ENCODE results near the gene IQCE.
"Not testable (repeated sequence)": the region's sequence is repeated elsewhere in the genome, so short reads cannot be mapped to it uniquely, and the experiment has no call there.

The IQCE gene

DNA sequence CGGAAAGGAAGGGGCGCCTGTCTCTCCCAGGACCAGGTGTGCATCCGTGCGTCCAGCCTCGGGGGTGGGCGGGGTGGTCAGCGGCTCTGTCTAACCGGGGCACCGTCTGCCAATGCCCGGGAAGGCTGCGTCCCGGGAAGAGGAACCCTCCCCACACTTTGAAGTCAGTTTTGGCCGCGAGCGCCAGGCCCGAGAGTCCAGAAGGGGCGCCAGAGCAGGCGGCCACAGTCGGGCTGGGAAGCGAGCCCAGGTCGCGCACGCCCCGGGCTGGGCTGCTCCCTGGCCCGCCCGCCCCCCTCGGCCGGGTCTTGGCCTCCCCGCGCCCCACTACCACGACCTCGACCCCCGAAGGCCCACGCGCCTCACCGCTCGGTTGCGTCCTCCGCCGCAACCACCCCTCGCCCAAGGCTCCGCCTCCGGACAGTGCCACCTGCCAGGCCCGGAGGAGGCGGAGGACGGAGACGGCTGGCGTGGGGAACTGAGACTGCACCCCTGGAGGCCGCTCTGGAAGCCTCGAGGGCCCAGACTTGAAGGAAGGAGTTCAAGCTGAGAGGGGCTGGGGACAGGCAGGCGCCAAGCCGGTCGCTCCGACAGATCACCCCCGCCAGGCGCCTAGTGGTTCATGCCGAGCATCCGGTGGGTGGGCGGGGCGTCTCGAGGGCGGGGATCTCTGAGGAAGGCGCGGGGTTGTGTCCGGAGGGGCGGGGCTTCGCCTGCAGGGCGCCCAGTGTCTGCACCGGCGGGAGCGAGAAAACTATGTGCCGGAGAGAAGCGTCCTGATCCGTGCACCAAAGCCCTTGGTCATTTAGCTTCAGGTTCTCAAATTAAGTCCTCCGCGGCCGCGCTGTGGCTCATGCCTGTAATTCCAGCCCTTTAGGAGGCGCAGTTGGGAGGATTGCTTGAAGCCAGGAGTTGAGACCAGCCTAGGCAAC lies 3.4 kb upstream of the IQCE start, which contains the start of gene BRAT1:
Gene BRAT1, minus strand, starts transcription at position 404 of the 932 bp plus-strand sequence. CDS start 1,093 bp downstream, outside the sequence.
- peak; percentile 98 for DNase-seq

DNA sequence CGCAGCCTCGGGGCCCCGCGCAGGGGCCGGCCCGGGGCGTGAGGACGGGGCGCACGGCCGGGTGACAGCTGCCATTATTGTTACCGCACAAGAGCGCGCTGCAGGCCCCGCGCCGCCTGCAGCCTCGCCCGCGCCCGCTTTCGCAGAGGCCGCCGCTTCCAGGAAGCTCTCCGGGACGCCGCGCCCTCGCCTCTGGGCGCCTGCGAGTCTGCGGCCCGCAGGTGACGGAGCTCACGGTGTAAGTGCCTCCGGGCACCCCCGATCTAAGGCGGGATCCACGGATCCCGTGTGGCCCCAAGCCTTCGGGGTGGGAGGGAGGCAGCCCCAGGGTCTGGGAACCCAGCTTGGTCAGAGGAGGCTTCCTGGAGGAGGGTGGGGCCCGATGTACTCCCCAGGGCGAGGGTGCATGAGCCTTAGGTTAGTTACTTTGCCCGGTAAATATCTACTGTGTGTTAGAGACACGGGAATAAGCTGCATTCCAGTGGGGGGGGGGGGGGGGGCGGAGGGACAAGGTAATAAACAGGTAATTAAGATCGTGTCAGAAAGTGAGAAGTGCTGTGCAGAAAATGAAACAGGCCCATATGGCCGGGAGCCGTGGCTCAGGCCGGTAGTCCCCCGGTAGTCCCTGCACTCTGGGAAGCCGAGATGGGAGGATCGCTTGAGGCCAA lies 638 bp downstream of the IQCE start:
- no peak for DNase-seq

DNA sequence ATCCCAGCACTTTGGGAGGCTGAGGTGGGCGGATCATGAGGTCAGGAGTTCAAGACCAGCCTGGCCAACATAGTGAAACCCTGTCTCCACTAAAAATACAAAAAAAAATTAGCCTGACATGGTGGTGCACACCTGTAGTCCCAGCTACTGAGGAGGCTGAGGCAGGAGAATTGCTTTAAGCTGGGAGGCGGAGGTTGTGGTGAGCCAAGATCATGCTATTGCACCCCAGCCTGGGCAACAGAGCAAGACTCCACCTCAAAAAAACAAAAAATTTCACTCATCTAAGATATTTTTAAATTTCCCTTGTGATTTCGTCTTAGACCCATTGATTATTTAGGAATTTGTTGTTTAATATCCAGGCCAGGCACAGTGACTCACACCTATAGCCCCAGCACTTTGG lies 5.2 kb downstream of the IQCE start:
- DNase-seq: not testable (repeated sequence)

DNA sequence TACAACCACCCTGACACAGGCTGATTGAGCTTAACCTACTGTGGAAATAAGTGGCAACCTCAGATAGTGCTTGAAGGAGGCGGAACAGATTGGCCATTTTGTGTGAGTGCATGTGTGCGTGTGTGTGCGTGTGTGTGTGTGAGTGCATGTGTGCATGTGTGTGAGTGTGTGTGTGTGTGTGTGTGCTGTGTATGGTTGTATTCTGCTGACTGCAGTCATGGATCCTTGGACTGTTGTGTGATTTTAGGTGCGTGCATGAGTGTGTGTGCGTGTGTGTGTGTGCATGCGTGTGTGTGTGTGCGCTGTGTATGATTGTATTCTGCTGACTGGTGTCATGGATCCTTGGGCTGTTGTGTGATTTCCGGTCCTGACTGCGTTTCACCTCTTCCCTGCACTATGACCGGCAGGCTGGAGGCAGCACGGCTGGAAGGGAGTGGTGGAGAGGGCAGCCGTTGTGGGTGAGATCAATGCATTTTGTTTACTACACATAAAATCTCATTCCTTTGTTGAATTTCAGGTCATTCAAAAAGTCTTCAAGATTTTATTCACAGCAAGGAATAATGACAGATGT lies 6.3 kb downstream of the IQCE start:
- no peak for DNase-seq

DNA sequence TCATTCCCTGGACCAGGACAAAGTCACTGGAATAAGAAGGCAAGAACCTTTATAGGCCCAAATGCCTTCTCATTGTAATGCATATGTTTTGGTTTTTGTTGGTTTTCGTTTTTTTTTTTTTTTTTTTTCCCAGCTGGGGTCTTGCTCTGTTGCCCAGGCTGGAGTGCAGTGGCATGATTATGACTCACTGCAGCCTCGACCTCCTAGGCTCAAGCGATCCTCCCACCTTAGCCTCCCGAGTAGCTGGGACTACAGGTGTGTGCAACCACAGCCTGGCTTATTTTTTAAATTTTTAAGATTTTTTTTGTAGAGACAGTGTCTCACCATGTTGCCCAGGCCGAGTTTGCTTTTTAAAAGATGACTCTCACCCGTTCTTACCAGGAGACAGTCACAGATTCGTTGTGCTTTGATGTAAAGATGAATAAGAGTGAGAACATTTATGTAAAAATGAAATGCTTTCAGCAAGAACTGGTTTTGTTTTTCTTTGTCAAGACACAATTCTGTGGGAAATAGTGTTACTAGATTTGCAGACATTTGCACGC lies 7.6 kb downstream of the IQCE start:
- no peak for DNase-seq

DNA sequence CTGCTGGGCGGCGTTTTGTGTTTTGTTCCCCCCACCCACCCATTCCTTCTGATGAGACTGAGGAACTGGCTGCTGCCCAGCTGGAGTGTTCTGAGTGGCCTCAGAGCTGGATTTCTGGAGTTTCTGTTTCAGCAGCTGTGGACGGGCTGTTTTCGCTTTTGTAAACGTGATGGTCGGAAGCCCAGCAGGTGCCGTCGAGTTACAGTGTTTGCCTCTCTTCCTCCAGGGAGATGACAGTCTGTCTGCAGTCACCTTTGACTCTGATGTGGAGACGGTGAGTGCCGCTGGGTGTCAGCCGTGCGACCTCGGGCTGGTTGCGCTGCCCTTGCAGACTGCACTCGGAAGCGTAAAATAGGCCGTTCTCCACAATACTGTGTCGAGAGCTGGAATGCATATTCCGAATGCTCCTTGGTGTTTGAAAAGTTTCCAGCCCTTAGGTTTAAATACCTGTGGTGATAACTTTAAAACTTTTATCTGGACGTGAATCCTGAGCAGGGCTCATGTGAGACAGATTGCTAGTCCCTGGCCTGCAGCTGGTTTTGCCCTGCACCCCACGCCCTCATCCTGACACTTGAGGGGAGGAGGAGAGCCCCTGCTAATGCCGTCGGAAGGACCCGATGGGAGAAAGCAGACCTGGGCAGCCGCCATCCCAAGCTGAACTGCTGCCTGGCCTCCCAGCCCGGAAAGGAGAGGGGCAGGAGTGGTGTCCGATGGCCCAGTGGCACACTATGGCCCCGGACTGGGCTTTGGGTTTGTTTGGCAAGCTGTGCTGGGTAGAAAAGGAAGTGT lies 8.3 kb downstream of the IQCE start:
- DNase-seq: peak; percentile 64

DNA sequence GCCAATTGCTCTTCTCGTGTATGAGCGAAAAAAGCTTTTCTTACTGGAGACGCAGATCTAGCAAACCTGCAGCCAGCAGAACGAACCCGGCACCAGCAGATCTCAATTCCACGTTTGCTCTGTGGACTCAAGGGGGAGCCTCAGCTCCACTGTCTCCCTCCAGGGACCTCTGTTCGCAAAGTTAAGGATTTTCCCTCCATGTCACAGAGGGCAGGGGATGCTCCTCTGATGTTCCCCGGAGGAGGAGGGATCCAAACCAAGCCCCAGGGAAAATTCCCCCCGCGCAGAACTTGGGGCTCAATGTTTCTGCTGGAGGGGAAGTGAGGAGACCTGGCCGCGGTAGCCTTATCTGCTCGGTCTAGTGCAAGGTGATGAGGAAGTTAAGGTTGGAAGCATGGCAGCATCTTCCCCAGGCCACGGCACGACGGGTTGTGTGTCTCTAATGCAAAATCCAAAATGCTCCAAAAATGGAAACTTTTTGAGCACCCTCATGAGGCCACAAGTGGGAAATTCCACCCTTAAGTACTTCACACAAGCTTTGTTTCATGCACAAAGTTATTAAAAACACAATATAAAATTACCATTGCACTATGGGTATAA lies 9.0 kb downstream of the IQCE start:
- DNase-seq: peak; percentile 56

DNA sequence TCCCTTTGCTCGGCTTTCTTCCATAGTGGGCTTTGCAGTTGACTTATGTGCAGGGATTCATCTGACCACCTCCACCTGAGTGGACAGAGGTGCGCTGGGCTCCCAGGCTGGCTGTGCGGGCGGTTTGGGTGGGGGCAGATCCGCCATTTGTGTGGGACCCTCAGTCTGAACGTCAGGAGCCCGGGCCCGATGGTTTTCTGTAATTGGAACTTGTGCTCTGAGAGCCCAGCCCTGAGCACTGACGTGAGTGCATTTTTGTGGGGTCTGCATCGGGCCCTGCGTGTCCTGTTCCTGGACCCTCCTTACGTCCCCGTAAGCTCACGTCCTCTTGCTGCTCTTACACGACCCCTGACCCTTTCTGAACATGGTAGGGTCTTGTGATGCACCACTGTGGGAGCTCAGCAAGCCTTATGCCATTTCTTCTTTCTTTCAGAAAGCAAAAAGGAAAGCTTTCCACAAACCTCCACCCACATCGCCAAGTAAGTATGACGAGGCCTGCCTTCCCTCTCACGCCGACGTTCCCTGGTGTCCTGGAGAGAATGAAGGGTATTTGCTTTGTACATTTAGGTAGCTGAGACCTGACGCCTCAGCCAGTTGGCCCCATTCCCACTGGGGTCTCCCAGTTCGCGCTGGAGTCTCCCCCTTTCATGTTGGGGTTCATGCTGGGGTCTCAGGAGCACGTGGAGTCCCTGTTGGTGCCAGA lies 9.9 kb downstream of the IQCE start:
- no peak for DNase-seq

DNA sequence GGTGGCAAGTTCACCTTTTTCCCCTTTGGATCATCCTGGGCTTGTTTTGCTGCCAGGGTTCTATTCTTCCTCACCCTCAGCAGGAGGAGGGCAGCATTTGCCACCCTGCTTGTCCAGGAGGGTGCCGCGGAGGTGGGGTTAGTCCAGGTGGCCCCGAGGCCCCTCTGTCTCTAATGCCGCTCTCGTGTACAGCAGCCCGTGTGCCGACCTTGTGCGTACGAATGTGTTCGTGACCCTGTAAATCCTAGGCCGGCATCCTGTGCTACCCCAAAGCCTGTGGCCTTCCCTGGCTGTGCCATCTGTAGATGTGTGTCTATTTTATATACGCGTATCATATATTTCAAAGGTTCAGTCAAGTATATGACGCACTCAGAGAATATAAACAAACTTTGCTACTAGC lies 10.6 kb downstream of the IQCE start:
- DNase-seq: no peak

DNA sequence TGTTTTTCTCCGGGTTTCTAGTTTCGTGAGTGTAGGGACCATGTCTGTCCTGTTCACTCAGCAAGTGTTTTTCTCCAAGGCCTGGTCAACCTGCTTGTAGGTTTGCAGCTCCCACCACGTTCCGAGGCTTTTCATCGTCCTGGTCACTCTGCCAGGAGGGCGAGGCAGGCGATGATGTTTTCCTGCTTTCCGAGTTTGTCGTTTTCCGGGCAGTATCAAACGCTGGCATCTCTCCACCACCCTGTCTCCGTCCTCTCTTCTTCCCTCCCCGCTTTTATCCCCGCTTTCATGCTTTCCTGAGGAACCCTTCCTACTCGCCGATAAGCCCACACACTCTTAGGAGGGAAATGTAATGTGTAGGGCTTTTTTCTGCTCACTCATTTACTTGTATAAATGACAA lies 11.2 kb downstream of the IQCE start:
- no peak for DNase-seq

DNA sequence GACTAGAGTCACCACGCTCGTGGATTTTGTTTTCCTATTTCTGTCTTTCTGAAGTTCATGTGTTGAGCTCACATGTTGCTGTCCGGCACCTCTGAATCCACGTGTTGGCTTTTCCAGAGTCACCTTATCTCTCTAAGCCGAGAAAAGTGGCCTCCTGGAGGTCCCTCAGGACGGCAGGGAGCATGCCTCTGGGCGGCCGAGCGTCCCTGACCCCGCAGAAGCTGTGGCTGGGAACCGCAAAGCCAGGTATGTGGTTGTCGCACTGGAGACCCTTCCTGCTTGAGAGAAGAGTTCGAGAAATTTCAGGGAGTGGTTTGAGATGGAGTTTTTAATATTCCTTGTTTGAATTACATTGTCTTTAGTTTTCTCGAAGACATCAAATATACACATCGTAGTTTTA lies 12.6 kb downstream of the IQCE start:
- DNase-seq: no peak

DNA sequence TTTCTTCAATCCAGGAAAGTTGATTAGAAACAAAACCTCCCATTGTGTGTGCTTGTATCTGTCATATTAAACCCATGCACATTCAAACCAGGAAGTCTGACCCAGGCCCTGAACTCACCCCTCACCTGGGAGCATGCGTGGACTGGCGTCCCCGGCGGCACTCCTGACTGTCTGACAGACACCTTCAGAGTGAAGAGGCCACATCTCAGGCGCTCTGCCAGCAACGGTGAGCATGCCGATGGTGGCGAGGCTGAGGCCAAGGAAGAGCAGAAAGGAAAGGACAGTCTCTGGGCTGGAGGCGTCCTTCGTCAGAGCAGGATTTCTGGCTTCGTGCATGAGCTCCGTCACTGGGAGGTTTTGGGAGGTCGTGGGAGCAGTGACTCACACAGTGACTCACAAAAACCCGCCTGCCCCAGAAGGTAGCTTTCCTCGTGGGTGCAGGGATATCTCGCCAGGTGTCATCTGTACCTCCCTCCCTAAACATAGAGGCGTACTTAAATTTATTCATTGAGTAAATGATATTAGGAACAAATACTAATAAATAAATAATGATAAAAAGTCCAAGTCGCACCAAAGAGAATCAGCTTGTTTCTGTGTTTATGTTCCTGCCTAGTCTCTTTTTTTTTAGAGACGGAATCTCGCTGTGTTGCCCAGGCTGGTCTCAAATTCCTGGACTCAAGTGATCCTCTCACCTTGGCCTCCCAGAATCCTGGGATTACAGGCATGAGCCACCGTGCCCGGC lies 13.5 kb downstream of the IQCE start:
- DNase-seq: no peak

DNA sequence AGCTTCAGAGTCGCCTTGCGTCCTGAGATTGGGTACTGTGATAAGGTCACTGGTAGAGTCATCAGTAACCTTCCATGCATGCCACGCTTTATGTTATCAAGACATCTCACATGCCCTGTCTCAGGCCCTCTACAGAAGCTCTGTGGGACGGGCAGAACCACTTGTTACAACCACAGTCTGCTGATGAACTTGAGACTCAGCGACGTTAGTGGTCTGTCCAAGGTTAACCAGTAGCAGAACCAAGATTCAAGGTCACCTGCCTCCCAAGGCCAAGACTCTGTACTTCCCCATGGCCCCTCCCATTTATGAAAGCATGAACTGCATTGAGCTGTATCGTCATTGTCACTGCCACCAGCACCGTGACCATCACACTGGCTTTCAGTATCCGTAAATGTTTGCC lies 15.0 kb downstream of the IQCE start:
- no peak for DNase-seq

DNA sequence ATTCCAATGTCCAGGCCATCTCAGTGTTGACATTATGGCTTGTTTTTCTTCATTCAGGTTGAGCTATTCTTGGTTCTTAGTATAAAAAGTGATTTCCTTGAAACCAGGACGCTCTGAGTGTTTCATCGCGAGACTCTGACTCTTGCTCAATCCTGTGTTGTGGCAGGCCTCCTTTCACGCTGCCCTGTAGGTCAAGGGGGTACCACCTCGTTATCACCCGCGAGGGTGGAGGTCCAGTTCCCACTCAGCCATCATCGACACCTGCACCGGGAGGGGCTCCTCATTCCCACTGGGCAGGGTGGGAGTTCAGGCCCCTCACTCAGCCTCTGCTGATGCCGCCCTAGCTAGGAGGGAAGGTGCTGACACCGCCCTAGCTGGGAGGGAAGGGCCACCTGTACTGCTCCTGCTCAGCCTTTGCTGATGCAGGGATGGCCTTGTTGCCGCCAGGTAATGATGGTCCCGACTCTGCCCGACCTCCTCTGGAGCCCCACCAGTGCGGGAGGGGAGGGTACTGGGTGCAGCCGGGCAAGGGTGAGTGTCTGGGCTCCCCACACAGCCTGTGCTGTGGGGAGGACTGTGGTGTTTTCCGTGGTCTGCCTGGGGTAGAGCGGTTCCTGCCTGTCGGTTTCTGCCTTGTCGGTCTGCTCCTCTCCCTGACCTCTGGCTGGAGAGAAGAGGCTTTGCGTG lies 16.4 kb downstream of the IQCE start:
- no peak for DNase-seq

DNA sequence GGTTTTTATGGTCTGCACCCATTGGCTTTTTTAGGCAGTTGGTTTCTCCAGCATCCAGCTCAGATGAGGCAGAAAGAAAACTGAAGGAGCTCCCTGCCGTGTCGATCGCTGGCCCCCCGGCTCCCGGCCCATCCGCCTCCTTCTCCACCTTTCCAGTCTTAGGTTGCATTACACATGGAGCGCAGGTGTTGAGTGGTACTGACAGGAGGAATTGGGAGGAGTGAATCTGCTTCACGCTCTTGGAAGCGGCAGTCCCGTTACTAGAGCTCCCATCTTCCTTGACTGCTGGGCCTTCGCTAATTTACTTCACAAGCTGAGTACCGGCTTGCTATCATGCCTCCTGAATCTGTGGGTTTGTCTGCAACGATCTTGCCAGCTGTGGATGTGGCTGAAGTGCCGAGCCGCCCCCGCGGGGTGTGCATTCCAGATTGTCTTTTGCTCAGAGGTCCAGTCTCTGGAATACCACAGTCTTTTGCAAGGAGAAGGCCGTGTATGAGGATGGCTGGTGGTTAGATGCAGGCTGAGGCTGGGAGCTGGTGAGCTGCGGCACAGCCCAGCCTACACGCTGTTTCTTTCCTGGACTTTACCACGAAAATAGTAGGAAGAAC lies 17.1 kb downstream of the IQCE start:
- DNase-seq: no peak

DNA sequence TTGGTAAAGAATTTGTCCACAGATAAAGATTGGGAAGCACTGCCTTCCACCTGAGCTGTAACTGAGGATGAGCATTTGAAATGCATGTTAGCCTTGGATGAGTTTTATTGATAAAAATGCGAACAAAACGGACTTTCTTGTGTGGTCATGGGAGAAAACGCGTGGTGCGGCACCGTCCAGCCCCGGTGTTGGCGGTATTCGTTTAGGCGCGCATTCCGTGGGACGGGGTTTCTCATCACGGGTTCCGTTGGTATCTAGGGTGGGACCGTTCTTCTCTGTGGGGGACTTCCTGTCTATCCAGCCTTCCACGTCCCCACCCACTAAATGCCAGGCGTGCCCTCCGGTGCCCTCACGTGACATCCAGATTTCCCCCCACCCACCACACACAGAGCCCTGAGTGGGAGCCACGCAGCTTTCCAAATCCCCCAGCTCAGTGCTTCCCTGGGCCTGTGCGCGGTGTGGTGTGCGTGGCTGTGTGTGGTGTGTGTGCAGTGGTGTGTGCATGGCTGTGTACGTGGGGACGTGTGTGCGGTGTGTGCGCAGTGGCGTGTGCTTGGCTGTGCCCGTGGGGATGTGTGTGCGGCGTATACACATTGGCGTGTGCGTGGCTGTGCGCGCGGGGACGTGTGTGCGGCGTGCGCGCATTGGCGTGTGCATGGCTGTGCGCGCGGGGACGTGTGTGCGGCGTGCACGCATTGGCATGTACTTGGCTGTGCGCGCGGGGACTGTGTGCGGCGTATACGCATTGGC lies 18.1 kb downstream of the IQCE start:
- DNase-seq: no peak

DNA sequence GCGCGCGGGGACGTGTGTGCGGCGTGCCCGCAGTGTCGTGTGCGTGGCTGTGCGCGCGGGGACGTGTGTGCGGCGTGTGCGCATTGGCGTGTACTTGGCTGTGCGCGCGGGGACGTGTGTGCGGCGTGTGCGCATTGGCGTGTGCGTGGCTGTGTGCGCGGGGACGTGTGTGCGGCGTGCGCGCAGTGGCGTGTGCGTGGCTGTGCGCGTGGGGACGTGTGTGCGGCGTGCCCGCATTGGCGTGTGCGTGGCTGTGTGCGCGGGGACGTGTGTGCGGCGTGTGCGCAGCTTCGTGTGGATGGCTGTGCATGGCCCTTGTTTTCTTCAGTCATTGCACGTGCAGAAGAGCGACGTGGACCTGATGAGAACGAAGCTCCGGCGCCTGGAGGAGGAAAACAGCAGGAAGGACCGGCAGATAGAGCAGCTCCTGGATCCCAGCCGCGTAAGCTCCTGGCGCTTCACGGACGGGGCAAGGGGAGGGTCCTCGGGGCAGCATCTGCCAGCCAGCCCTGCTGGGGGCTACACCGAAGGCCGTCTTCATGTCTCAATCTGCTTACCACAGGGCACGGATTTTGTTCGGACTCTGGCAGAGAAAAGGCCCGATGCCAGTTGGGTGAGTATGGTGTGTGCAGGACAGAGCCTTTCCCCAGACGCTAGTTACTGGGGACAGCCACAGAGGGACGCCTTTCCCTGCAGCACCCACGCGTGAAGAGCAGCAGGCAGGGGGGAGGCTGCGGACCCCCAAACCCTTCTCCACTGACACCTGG lies 19.3 kb downstream of the IQCE start:
- DNase-seq: no peak

DNA sequence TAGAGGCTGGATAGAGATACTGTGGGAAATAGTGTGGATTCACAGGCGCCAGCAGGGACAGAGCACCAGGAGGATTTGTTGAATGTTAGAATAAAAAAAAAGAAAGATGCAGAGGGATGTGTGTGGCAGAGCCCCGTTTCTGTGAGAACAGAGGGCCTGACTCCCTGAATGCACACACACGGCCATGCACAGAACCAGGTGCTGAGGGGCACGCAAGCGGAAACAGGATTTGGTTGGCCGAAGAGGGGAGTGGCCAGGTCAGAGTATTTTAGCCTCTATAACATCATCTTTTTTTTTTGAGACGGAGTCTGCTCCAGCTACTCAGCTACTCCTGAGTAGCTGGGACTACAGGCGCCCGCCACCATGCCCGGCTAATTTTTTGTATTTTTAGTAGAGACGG lies 21.9 kb downstream of the IQCE start:
- no peak for DNase-seq
